ENCODE results near the gene RAB9B.

RAB9B gene

GRCh38 chrX:103773445-103773844 lies 58.6 kb downstream of the RAB9B start:
- no peak for TF ChIP-seq CTCF (IDR thresholded peaks at IDR 0.05; ENCODE audit: control insufficient read depth, extremely low read depth, insufficient read depth)
- no peak for DNase-seq (ENCODE audit: low read depth)
- no peak overlapping the region for H3K4me3 ChIP-seq (ENCODE audit: low read depth, low read length)

Measured in LNCaP clone FGC (cell line).